Measurements from ENCODE around the gene NCKIPSD.

The NCKIPSD gene

DNA sequence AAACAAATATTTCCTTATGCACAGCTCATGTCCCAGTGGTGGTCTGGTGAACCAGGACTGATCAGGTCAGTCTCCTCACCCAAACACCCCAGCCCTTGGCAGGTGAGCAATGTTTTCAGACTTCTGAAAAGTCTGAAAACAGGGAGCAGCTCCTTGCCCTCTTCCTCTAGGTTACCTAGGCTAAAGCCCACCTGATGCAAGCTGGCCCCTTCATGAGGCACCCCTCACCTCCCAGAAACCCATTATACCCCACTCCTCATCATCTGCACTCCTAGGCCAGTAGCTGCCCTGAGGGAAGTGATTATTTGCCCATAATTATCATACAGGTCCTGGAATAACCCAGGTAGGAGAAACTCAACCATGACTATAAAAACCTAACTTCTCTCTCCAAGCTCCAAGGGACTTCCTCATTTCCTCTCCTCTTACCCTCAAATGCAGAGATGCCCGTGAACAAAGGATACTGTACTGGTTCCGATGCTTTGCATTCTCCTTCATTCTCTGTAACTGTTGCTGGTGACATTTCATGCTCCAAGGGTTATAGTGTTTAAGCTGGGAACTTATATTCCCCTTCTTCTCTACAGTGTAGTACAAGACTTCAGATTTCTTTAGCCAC, 5.2 kb upstream of the NCKIPSD start:
- H3K4me1 ChIP-seq = no peaks in the 10 kb centered on the region
- no peak for DNase-seq

DNA sequence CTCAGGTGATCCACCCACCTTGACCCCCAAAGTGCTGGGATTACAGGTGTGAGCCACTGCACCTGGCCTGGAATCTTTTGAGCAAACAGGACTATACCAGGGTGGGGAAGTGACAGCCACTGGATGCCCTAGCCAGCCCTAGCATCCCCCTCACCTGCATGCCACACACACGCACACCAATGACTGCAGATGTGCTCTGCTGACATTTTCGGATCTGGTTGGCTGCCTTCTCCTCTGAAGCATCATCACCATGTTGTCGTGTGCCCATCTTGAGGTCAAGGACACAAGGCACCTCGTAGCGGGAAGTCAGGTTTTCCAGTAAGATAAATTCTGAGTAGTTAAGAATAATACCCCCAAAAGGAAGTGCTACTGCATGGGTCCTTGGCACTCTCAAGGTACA, 3.7 kb upstream of the NCKIPSD start:
- no peaks in the 10 kb centered on the region for H3K9me3 ChIP-seq
- peaks cover 62% of the 10 kb centered on the region for H3K36me3 ChIP-seq
- TF ChIP-seq, protein P1, sequence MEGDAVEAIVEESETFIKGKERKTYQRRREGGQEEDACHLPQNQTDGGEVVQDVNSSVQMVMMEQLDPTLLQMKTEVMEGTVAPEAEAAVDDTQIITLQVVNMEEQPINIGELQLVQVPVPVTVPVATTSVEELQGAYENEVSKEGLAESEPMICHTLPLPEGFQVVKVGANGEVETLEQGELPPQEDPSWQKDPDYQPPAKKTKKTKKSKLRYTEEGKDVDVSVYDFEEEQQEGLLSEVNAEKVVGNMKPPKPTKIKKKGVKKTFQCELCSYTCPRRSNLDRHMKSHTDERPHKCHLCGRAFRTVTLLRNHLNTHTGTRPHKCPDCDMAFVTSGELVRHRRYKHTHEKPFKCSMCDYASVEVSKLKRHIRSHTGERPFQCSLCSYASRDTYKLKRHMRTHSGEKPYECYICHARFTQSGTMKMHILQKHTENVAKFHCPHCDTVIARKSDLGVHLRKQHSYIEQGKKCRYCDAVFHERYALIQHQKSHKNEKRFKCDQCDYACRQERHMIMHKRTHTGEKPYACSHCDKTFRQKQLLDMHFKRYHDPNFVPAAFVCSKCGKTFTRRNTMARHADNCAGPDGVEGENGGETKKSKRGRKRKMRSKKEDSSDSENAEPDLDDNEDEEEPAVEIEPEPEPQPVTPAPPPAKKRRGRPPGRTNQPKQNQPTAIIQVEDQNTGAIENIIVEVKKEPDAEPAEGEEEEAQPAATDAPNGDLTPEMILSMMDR (IDR thresholded peaks at IDR 0.05; ENCODE audit: low read depth, low read length) = no peak
- H3K4me1 ChIP-seq = peaks cover 4% of the 10 kb centered on the region; the same call in 1 of the 2 replicates
- DNase-seq = no peak
- no peaks in the 10 kb centered on the region for H3K27me3 ChIP-seq
- H3K4me3 ChIP-seq (ENCODE audit: low read depth, low read length) = no peak overlapping the region

More for the DNA sequence above, 5.2 kb upstream of the NCKIPSD start:
- no peaks in the 10 kb centered on the region for H3K27me3 ChIP-seq
- H3K36me3 ChIP-seq = peaks cover 73% of the 10 kb centered on the region
- no peaks in the 10 kb centered on the region for H3K9me3 ChIP-seq
- H3K4me3 ChIP-seq (ENCODE audit: low read depth, low read length) = no peak overlapping the region
- TF ChIP-seq, protein P1 (IDR thresholded peaks at IDR 0.05; ENCODE audit: low read depth, low read length) = no peak

DNA sequence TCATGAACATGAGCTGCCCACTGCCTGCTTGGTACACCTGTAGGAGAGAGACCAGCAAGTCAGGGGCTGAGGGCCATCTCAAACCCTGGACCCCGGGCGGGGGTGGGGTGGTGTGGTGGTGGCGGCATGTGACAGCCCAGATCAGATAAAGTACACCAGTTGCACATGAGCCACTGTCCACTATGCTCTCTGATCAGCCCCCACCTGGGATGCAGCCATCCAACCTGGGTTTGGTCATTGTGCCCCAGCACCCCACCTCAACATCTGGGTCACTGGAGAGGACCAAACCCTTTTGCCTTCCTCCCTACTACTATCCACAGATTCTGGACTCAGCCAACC, 3.0 kb upstream of the NCKIPSD start:
- DNase-seq = no peak
- no peaks in the 10 kb centered on the region for H3K9me3 ChIP-seq
- TF ChIP-seq, protein P1 (IDR thresholded peaks at IDR 0.05; ENCODE audit: low read depth, low read length) = no peak
- no peaks in the 10 kb centered on the region for H3K27me3 ChIP-seq
- peaks cover 9% of the 10 kb centered on the region for H3K4me1 ChIP-seq
- peaks cover 55% of the 10 kb centered on the region for H3K36me3 ChIP-seq
- no peak overlapping the region for H3K4me3 ChIP-seq (ENCODE audit: low read depth, low read length)

- H3K36me3 ChIP-seq = peaks cover 50% of the 10 kb centered on the region
- no peak for DNase-seq
- TF ChIP-seq, protein P1 (IDR thresholded peaks at IDR 0.05; ENCODE audit: low read depth, low read length) = no peak
These were observed 2.5 kb upstream of the NCKIPSD start for GRCh38 chr3:48688032-48688736.

DNA sequence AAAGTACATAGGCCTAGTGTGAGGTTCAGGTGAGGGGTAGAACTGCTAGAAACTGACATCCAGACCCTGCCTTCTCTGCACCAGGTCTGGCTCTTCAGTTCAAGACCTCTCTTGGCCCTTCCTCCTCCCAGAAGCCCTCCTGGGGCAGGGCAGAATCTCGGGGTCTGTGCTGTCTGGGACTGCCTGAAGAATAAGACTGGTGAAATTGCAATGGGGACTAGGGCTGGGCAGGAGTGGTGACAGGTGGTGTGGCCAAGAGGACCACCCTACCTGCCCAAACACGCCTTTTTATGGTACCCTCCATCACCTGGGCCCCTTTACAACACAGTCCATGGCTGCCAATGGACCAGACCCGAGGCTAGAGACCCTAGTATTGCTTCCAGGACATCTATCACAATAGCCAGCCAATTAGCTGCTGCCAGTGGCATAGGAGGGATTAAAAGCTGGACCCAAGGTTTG, 1.5 kb upstream of the NCKIPSD start:
- DNase-seq = no peak
- H3K4me3 ChIP-seq (ENCODE audit: low read depth, low read length) = no peak overlapping the region
- no peaks in the 10 kb centered on the region for H3K9me3 ChIP-seq
- peaks cover 45% of the 10 kb centered on the region for H3K36me3 ChIP-seq
- H3K4me1 ChIP-seq = peaks cover 17% of the 10 kb centered on the region
- TF ChIP-seq, protein P1 (IDR thresholded peaks at IDR 0.05; ENCODE audit: low read depth, low read length) = no peak
- no peaks in the 10 kb centered on the region for H3K27me3 ChIP-seq

More at GRCh38 chr3:48688032-48688736, 2.5 kb upstream of the NCKIPSD start:
- H3K4me3 ChIP-seq (ENCODE audit: low read depth, low read length) = no peak overlapping the region
- no peaks in the 10 kb centered on the region for H3K27me3 ChIP-seq
- peaks cover 13% of the 10 kb centered on the region for H3K4me1 ChIP-seq
- no peaks in the 10 kb centered on the region for H3K9me3 ChIP-seq

Data from BE2C (cell line).